GM21367 (cell line): ENCODE results near the gene SYDE2.
"Not testable (repeated sequence)": the region's sequence is repeated elsewhere in the genome, so short reads cannot be mapped to it uniquely, and the experiment has no call there.

Source experiments
- ATAC-seq: cut with Tn5 transposase; IDR thresholded peaks from one replicate; pipeline ENCODE4 v1.9.1; 2021; ENCODE audit not compliant: unreplicated experiment

SYDE2 gene

DNA sequence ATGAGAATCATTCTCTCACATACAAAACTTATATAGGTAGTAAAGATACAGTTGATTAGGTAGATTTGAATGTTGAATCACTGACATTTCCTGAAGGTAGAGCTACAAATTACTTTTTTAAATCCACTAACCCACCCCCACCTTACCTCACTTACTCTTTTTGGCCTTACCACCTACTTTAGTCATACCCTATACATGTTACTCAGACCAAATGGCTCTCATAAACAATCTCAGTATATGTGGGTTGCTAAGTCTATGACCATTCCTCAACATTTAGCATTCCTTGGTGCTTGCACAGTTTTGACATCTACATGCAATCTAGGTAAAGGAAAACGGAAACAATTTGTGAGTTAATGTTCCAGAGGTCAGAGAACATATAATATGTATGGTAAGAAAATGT, 26.3 kb downstream of the SYDE2 start:
- ATAC-seq: no peak

DNA sequence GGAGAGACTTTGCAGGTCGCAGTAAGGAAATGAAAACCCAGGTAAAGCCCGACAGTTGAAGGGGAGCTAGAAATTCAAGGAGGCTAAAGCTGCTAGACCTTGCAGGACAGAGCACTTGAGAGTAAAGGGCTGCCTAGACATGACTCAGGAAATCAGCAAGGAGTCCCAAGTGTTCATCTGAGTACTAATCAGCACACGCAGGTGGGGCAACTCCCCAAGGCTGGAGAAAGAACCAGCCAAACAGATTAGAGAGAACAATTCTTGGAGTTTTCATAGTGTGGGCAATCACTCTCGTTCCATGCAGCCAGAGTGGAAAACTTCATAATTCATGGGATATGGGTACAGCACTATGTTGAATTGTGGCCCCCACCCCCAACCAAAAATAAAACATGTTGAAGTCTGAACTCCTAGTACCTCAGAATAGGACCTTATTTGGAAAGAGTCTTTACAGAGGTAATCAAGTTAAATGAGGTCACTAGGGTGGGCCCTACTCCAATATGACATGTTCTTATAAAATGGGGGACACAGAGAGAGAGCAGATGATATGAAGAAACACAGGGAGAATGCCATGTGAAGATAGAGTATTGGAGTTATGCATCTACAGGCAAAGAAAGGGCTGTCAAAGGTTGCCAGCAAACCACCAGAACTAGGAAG, 28.0 kb downstream of the SYDE2 start:
- ATAC-seq: no peak

DNA sequence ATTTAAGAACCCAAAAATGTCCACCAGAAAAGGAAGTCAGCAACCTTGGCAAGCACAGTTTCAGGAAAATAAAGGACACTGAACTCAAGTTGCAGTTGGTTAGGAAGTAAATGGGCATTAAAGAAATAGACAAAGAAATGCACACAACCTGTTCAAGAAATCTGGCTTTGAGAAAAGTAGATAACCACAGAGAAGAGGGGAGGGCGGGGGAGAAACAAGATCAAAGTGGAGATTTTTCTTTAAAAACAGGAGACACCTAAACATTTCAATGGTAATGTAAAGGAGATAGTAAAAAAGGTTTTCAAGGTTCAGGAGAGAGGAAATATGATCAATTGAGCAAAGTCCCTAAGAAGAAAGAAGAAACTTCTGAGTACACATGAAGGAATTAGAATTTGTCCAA, 29.1 kb downstream of the SYDE2 start:
- ATAC-seq: no peak

DNA sequence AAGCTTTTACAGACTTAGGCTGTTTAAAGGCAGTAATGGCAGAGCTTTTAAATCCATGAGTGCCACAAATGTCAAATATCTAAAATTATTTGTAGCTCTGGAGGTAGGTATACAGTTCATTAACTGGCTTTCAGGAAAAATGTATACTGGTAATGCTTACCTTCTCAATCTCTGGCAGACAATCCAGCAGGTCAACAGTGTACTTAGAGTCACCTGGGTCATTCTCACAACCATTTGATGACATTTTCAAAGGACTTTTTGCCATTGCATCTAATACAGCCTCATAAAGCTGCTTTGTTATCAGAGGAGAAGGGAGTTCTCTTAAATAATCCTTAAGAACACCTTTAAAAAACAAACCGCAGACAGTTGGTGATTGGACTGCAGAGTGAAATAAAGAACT, 31.9 kb downstream of the SYDE2 start:
- no peak for ATAC-seq

DNA sequence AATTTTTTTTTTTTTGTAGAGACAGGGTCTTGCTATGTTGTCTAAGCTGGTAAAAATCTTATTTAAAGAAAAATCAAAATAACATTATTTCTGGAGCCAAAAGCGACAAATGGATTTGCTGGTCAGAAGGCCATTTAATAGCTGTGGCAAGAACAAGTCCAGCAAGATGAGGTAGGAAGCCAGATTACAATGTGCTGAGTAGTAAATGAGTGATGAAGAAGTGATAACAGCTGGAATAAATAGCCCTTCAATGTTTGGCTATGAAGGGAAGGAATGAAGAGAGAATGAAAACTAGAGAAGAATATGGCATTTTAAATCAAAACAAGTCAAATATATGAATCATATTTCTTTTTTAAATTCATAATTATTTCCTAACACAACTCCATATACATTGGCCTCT, 34.5 kb downstream of the SYDE2 start:
- ATAC-seq: no peak

DNA sequence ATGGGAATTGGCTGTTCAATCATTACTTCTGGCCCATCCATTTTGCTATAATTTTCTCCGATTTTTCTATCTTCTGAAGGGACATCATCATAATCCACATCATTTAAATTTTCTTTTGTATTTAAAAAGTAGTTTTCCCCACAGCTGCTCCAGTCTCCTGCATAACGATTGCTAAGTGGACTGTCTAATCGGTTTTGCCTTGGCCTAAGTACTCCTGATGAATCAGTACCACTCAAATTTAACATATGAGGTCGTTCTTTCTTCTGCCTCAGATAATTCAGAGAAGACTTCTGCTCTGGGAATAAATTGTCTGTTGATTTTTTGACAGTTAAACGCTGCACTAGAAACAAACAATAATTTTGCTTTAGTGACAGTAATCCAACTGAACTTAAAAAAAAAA, 41.9 kb downstream of the SYDE2 start:
- no peak for ATAC-seq

DNA sequence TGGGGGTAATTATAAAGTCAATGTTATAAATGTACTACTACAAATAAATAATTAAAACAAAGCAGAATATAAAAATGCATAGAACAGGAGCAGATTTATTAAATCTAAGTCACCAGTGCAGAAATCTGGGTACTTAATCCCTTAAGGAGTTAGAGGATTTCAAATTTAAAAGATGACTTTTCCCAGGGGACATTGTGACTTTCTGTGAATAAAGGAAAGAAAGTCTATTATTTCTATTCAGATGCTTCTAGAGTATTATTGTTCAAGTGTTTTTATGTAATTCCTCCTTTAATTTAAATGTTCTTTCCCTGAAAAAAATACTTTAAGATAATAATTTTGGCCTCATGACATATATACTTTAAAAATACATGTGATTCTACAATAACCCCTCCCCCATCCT, 43.4 kb downstream of the SYDE2 start:
- ATAC-seq: no peak

DNA sequence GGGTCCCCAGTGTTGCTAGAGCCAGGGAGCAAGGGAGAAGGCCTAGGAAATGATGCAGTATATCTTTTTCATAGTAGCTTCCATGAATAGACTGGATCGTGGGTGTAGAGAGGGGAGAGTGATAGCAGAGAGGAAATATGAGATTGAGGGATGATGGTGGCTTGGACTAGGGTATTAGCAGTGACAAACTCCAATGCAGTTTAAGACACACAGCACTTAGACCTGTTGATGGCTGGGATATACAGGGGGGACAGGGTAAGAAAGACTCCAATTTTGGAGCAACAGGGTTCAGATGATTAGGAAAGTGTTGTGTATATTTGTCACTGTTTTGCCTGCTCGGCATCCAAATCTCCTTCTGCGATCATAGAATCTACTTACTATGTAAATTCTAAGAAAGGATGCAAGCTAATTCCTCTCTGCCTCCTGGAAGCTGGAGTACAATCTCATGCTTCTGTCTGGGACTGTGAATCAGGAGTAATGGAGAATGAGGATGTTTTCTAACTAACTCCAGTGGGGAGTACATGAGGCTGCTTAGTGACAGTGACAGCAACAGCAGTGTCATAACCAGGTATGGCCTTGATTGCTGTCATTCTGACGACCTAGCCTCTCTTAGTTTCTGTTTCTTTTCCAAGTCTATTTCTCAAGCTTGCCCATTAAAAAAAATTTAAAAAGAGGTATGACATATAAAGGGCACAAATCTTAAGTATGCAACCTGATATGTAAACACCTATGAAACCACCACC, 47.5 kb downstream of the SYDE2 start:
- ATAC-seq: peak; percentile 56

DNA sequence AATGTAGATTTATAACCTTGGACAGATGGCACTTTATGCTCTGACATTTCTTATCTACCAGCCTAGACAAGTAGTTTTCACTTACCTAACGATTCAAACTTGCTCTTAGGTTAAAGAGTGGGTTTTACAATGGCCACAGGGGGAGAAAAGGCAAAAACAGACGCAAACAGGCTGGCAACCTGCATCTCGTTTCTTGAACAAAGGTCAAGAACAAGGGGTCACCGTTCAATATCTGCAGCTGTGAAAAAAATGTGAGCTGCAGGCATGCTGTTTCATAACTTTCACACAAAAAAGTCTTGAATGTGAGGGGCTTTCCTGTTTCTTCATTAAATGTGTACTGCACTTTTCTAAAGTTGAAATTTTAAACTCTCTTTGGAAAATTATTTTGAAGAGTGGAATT, 49.4 kb downstream of the SYDE2 start:
- no peak for ATAC-seq

DNA sequence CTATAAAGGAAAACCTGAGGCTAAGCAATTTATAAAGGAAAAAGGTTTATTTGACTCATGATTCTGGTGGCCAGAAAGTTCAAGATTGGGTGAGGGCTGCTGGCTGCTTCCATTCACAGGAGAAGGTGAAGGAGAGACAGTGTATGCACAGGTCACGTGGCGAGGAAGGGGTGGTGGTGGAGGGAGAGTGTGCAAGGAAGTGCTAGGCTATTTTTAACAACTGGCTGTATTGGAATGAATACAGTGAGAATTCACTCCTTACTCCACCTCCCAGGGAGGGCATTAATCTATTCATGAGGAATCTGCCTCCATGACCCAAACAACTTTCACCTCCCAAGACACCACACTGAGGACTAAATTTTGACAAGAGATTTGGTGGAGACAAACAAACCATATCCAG, 51.0 kb downstream of the SYDE2 start:
- ATAC-seq: no peak

DNA sequence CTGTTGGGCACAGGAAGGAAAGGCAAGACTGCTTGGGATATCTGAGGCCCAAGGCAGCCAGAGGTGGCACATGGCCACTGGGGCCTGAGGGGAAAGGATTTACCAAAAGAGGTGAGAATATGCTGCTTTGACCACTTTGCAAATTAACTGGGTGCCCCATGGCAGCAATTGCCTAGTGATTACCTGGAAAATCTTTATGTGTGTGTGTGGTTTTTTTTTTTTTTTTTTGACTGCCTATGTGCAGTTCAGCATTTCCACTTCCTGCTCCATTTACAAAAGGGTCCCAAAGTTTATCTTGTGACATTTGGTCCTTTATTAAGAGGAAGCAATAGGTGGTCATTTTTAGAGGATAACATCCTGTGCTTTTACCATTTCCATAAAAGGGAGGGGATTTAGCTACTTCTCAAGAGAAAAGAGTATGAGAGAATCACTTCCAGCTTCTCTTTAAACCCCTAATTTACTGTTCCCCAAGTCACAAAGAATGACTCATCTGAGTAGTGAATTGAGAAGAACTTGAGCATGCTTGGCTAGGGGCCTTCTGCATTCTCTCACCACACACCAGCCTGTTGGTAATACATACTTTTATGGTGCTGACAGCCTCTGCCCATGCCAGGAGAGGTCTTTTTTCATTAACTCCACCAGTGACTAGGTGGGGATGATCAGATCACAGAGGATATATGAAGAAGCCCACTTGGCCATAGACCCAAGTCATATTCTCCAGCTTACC, 52.1 kb downstream of the SYDE2 start:
- peak; percentile 94 for ATAC-seq

DNA sequence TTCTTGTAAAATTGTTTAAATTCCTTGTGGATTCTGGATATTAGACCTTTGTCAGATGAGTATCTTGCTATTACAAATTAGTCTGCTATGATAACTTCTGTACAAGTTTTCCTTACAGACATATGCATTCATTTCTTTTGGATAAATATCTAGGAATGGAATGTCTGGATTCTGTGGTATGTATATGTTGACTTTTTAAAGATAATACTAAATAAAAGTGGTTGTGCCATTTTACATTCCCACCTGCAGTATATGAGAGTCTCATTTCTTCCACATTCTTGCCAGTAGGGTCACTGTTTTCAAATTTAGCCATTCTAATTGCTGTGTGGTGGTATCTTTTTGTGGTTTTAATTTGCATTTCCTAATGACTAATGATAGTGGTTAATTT, 53.9 kb downstream of the SYDE2 start:
- no peak for ATAC-seq

DNA sequence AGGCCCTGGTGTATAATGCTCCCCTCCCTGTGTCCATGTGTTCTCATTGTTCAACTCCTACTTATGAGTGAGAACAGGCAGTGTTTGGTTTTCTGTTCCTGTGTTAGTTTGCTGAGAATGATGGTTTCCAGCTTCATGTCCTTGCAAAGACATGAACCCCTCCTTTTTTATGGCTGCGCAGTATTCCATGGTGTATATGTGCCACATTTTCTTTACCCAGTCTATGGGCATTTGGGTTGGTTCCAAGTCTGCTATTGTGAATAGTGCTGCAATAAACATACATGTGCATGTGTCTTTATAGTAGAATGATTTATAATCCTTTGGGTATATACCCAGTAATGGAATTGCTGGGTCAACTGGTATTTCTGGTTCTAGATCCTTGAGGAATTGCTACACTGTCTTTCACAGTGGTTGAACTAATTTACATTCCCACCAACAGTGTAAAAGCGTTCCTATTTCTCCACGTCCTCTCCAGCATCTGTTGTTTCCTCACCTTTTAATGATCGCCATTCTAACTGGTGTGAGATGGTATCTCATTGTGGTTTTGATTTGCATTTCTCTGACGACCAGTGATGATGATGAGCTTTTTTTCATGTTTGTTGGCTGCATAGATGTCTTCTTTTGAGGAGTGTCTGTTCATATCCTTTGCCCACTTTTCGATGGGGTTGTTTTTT, 54.4 kb downstream of the SYDE2 start:
- ATAC-seq: not testable (repeated sequence)

DNA sequence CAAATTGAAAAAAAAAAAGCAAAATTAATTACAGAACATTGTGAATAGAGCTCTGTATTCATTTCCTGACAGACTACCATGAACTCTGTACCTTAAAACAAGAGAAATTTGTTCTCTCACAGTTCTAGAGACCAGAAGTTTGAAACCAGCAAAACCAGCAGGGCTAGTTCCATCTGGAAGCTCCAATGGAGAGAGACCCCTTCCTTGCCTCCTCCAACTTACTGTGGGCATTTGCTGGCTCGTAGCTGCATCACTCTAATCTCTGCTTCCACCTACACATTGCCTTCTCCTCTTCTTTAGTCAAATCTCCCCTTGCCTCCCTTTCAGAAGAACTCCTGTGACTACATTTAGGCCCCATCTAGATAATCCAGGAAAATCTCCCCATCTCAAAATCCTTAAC, 56.5 kb downstream of the SYDE2 start:
- no peak for ATAC-seq

DNA sequence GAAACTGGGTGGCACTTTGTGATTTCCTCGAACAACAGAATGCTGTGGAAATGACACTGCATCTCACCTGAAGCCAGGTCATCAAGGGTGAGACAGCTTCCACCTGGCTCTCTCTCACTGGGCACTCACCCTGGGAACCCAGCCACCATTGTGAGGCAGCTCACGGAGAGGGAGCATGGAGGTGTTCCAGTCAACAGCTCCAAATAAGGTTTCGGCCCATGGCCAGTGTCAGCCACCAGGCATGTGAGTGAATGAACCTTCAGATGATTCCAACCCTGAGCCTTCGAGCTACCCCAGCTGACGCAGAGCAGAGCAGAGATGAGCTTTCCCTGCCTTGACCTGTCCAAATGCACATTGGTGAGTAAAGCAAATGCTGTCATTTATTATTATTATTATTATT, 58.1 kb downstream of the SYDE2 start:
- ATAC-seq: no peak

DNA sequence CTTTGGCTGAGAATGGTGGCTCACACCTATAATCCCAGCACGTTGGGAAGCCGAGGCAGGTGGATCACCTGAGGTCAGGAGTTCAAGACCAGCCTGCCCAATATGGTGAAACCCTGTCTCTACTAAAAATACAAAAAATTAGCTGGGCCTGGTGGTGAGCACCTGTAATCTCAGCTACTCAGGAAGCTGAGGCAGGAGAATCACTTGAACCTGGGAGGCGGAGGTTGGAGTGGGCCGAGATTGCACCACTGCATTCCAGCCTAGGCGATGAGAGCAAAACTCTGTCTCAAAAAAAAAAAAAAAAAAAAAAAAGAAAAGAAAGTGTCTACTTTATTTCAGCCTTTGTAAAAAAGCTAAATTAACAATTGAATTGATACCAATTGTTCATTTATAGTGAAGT, 62.4 kb downstream of the SYDE2 start:
- ATAC-seq: not testable (repeated sequence)

DNA sequence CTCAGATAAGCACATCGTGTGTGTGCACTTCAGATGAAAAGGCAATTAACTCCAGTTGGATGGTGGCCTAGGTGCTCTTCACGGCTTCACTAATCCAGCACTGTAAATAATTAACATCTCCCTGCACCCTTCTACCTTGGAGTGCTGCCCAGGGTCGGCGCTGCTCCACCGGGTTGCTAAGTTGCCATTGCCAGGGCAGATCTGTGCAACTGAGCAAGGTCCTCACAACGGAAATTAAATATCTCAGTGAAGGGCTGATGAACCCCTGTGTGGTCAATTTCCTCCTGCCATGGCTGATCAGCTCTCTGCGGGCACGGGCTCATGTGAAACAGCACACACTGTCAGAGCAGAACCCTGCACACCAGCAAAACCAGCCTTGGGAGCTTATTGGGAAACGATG, 63.2 kb downstream of the SYDE2 start:
- ATAC-seq: no peak

DNA sequence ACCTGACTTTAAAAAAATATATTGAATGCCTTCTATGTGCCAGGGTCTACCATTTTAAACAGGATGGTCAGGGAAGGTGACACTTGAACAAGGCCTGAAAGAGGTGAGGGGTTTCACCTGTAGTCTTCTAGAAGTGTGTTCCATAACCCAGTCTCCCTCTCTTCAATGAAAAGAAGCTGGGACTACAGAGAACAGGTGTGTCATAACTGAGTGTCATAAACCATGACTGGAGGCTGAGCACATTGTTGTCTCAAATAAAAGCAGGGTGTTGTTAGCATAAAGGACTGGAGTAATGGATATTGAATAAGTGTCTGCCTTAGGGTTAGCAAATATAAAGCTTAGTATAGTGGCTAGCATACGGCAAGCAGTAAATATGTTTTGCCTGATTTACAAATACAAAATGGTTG, 65.4 kb downstream of the SYDE2 start:
- no peak for ATAC-seq

DNA sequence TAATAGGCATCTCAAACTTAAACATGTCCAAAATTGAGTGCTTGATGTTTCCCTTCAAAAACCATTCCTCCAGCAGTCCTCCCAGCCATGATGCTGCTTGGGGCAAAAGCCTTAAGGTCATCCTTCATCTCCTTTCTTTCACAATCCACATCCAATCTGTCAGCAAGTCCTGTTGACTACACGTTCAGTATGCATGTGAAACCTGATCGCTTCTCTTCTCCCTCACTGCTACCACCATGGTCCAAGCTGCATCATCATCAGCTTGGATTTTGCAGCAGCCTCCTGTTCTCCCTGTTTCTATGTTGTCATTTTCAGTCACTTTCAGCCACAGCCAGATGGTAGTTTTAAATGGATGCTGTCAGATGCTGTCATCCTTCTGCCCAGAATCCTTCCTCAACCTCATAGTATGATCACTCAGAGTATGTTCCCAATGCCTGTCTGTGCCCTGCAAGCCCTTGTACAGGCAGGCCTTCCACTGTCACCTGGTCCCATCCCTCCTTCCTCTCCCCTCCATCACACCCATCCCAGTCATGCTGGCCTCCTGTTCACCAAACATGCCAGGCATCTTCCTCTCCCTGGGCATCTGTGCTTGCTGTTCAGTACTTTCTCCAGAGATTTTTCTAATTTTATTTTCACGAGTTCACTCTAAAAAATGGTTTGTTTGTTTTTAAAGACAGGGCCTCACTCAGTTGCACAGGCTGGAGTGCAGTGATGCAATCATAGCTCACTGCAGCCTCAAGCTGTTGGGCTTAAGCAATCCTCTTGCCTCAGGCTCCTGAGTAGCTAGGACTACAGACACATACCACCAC, 66.0 kb downstream of the SYDE2 start:
- no peak for ATAC-seq

DNA sequence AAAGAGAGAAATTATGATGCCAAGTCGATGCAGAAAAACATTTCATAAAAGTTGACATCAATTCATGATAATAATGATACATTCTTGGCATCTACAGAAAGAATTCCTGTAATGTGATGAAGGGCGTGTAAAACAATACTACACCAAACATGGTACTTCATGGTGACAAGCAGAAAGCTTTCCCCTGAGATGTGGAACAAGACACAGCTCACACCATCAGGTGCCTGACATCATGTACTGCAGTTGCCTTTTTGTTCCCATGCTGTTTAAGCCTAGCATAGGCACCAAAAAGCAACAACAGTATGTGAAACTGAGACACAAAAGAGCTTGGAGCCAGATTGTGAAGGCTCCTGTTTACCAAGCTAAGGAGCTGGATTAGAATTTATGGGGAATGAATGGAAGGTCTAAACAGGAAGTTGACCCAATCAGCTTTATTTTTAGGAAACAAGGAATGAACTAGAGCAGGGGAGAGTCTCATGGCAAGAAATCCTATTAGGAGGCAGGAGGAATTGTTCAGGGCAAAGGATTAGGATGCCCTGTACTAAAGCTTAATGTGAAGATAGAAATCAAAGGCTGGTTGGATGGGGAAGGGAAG, 67.2 kb downstream of the SYDE2 start:
- no peak for ATAC-seq
